HG03575 (cell line): ENCODE results near the gene KAT2A.

Experiments
- ATAC-seq: cut with Tn5 transposase; IDR thresholded peaks from one replicate; pipeline ENCODE4 v1.9.1; 2021; ENCODE audit not compliant: unreplicated experiment, insufficient number of reproducible peaks, low FRiP score; ENCODE audit errors: extremely low read depth

Gene KAT2A

DNA sequence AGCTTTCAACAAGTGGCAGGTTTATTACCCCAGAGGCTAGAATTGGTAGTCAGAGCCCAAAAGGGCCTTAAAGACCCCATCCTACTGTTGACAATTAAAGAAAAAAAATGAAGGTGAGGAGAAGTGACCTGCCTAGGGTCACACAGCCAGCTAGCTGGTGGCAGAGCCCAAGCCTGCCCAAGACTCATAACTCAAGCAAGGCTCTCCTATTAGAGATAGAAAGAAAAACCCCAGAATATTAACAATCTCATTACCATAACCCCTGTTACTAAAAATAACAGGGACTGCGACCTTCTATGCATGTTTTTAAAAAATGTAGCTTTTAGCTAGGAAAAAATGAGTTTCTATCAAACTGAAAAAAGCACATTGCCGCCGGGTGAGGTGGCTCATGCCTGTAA lies 15.5 kb upstream of the KAT2A start:
- no peak for ATAC-seq

DNA sequence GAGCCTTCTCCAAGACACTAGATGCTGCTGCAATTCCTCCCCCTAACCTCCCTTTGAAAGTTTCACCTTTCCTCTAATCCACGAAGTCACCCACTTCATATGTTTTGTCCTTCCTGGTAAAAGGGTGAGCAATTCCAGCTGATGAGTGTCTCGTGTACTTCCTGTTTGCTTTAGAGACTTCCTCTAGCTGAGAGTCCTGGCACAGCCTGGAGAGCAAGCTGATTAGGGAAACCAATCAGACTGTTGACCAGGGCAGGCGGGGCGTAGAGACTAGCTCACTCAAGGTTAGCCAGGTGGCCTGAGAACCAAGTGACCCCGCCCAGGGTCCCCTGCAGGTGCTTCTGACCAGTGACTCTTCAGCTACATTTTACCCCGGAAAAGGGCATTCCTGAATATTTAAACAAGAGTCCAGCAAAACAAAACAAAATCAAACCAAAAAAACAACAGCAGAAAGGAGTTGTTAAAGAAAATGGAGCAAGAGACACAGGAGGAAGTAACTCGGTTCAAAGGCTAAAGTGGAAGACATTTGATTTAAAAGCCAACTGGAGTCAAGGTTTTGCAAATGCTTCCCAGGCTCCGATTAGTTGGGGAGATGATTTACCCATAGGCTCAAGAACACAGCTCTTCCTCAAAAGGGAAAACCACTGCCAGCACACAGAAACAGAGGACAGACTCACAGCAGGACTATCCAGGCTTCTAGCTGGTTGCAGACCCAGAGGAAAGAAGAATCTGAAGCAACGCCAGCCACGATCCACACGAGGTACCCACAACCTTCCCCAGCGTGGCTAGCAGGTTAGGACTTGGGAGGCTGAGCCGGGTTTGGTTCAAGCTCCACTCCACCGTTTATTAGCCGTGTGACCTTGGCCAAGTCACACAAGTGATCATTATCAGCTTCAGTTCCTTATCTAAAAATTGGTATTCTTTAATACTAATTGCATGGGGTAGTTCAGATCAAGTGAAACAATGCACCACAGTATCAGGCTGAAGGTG lies 14.8 kb upstream of the KAT2A start:
- ATAC-seq: no peak

GRCh38 chr17:42135151-42135550 lies 14.0 kb upstream of the KAT2A start:
- no peak for ATAC-seq

GRCh38 chr17:42133461-42134041 lies 12.4 kb upstream of the KAT2A start:
- no peak for ATAC-seq

GRCh38 chr17:42132941-42133340 lies 11.8 kb upstream of the KAT2A start:
- no peak for ATAC-seq

GRCh38 chr17:42131981-42132432 lies 10.8 kb upstream of the KAT2A start:
- no peak for ATAC-seq

- ATAC-seq: no peak
Observed at GRCh38 chr17:42131232-42131631, 10.1 kb upstream of the KAT2A start.

DNA sequence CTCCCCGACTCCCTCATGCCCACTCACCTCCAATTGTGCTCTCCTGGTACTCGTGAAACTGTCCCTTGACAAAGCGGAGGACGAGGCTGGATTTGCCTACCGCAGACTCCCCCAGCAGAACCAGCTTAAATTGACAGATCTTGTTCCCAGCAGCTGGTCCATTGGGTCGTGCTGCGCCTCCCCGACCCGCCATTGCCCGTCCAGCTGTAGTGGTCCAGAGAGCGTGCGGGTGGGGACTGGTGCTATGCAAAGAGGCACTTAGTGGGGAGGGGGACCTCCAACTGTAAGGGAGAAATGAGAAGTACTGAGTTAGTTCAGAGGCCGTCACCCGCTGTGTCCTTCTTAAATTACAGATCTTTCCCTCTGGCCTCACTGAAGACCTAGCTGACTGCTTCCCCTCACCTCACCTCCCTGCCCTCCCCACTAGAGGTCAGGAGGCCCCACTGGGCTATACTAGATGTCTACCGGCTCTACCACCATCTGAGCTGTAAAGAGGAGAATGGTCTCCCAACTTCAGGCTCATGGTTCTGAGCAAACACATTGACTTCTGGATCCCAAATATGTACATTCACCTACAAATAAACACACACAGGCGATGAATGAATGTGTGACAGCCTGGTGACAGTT lies 9.3 kb upstream of the KAT2A start:
- no peak for ATAC-seq

DNA sequence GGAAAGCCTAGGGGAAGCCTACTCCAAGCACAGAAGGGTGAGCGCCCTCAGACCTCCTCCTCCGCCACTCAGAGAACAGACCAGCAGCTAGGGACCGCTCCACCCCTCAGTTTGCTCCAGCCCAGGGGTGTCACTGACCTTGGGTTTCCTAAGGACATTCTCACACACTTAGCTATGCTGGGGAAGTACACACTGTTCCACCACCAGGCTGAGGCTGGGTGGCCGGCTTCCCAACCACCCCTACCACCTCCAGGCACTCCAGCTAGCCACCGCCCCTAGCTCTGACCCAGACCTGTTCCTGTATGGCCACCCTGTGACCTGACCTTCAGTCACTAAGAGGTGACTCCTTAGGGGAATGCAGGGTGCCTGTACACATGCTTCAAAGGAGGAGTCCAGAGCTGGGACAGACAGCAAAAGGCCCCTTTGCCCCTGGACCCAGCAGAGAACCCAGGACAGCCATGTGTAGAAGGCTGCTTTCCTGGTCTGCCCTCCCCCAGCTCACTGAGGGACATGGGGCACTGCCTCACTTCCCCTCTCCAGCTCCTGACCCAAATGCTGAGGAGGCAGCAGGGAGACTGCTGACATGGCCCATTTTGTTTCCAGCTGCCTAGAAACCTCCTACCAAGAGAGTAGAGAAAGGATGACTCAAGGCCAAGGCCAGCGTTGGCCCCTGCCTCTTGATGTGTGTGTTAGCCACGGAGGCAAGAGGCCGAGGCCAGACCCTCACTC lies 8.1 kb upstream of the KAT2A start:
- ATAC-seq: no peak

GRCh38 chr17:42127414-42127813 lies 6.2 kb upstream of the KAT2A start:
- ATAC-seq: no peak

- no peak for ATAC-seq
Observed at GRCh38 chr17:42126836-42127235, 5.7 kb upstream of the KAT2A start.

- no peak for ATAC-seq
Observed at GRCh38 chr17:42125565-42125964, 4.4 kb upstream of the KAT2A start.

DNA sequence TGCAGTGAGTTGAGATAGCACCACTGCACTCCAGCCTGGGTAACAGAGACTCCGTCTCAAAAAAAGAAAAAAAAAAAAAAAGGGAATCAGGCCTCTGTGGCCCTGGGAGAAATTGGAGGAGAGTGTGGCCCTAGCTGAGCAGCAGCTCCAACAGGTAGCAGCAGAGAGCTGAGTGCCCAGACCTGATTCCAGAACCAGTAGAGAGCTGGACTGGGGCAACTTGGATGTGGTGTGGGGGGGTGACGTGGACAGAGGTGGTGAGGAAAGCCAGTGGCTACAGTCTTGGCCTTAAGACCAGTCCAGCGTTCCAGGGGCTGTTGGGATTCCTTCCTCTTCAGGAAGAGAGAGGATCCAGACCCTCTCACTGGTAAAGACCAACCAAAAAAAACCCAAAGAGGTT lies 3.1 kb upstream of the KAT2A start:
- no peak for ATAC-seq

DNA sequence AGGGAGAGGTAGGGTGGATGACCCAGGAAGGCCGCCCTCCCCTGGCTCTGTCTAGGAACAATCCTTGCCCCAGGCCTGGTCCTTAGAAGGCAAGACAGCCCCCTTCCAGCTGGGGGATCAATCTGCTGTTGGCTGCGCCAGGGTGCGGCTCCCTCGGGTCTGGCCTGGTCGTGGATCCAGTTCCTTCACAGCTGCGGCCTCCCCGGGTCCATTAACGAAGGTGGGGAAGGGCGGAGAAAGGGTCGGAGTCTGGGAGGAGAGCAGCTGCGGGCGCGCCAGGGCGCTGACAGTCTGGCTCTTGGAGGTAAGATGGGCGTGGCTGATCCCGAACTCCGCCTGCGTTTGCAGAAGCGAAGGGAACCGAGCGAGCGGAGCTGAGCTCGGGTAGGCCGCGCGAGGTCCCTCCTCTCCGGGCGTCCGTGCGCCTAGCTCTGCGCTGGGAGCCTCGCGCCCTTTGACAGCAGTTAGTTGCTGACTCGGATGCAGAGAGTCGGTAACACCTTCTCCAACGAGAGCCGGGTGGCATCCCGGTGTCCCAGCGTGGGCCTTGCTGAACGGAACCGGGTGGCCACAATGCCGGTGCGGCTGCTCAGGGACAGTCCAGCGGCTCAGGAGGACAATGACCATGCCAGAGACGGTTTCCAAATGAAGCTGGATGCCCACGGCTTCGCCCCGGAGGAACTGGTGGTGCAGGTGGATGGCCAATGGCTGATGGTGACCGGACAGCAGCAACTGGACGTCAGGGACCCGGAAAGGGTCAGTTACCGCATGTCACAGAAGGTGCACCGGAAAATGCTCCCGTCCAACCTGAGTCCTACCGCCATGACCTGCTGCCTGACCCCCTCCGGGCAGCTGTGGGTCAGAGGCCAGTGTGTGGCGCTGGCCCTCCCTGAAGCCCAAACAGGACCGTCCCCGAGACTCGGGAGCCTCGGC lies 1.5 kb upstream of the KAT2A start, which contains the start of gene HSPB9:
Gene HSPB9 (plus strand): TSS at position 434 of the 933 bp plus-strand sequence. CDS start 47 bp downstream, at position 481.
- no peak for ATAC-seq

DNA sequence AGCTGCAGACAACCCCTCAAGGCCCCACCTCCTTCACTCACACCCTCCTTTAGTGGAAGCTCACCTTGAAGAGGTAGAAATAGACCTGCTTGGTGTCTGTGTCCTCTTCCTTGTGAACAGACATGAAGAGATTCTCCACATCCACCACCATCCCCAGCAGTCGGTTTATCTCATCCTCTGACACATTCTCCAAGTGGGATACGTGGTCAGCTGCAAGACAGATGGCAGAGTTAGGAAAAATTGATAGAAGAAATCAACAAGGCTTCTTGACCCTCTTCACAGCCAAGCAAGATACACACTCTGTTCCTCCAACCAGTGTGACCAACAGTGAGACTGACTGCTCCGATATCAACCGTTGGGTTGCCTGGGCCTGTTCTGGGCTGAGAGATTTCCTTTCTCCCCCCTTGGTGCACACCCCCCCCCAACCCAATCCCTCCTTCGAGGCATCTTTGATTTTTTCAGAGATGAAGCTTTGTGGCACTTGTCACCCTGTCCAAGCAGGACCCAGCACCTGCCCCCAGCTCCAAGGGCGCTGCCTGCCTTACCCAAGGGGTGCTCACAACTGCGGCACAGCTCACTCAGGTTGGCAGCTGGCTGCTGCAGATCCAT lies 902 bp downstream of the KAT2A start:
- no peak for ATAC-seq

GRCh38 chr17:42119301-42119700 lies 1.9 kb downstream of the KAT2A start:
- ATAC-seq: no peak

GRCh38 chr17:42118545-42118944 lies 2.6 kb downstream of the KAT2A start:
- no peak for ATAC-seq

- ATAC-seq: no peak
Observed at GRCh38 chr17:42118126-42118510, 3.0 kb downstream of the KAT2A start.
